Measurements from ENCODE around the gene UQCRH. TPM values are rescaled to one million over a fixed set of nuclear protein-coding genes. Genes with fewer than 3 reads are reported as not detected.

UQCRH gene
- polyA plus RNA-seq, 3 donors: 468 to 505 (median 473) TPM

Other genes starting within 250 kb of the UQCRH start
- gene PIK3R3, start 171.1 kb upstream of the UQCRH start, polyA plus RNA-seq (ENCODE audit: insufficient read length in 3 of 3): 10 to 100 TPM; 29.9 to 32.3 (median 32.0) TPM
- 10 to 100 TPM; 75.4 to 94.9 (median 81.0) TPM for gene TSPAN1, start 128.6 kb upstream of the UQCRH start, polyA plus RNA-seq (ENCODE audit: insufficient read length in 3 of 3)
- not detected for gene P3R3URF, start 127.2 kb upstream of the UQCRH start, polyA plus RNA-seq (ENCODE audit: insufficient read length in 3 of 3)
- 10 to 100 TPM; 68.3 to 72.6 (median 71.9) TPM for gene POMGNT1, start 105.3 kb upstream of the UQCRH start, polyA plus RNA-seq (ENCODE audit: insufficient read length in 3 of 3)
- 1 to 10 TPM; 2.6 to 3.0 (median 2.8) TPM for gene LURAP1, start 100.4 kb upstream of the UQCRH start, polyA plus RNA-seq (ENCODE audit: insufficient read length in 3 of 3)
- 10 to 100 TPM; 10.4 to 12.8 (median 10.9) TPM for gene RAD54L, start 55.9 kb upstream of the UQCRH start, polyA plus RNA-seq (ENCODE audit: insufficient read length in 3 of 3)
- 10 to 100 TPM; 73.7 to 77.8 (median 75.9) TPM for gene LRRC41, start 82 bp upstream of the UQCRH start, polyA plus RNA-seq (ENCODE audit: insufficient read length in 3 of 3)
- 10 to 100 TPM; 25.4 to 28.0 (median 27.8) TPM for gene NSUN4, start 37.1 kb downstream of the UQCRH start, polyA plus RNA-seq (ENCODE audit: insufficient read length in 3 of 3)
- gene FAAH, start 90.6 kb downstream of the UQCRH start, polyA plus RNA-seq (ENCODE audit: insufficient read length in 3 of 3): 10 to 100 TPM; 18.0 to 19.5 (median 18.0) TPM
- not detected for gene DMBX1, start 186.1 kb downstream of the UQCRH start, polyA plus RNA-seq (ENCODE audit: insufficient read length in 3 of 3)
- gene KNCN, start 247.9 kb downstream of the UQCRH start, polyA plus RNA-seq (ENCODE audit: insufficient read length in 3 of 3): not detected

All from right renal cortex interstitium (tissue), 3 donors.